Activated CD8-positive, alpha-beta T cell treated with anti-CD3 and anti-CD28 coated beads for 36 hours (primary cell): ENCODE results near the gene RPS6KC1. TPM values are rescaled to one million over a fixed set of nuclear protein-coding genes. Genes with fewer than 3 reads are reported as not detected.

Source experiments
- ATAC-seq: fragments of 200-7000 bp; cut with Tn5 transposase; one replicate; pipeline ENCODE4 v1.10.0; 2021; ENCODE audit warnings: mild to moderate bottlenecking, moderate library complexity
- CTCF ChIA-PET: fragments of 350-600 bp; sonication (Branson Sonifier 250); formaldehyde crosslinking; loops from one replicate; lab custom pipeline; 2021; ENCODE audit warnings: antibody characterized with exemption; lab: Charles Lee
- POLR2A ChIA-PET: fragments of 350-600 bp; sonication (Branson Sonifier 250); formaldehyde crosslinking; loops from one replicate; lab custom pipeline; 2021; ENCODE audit warnings: antibody characterized with exemption; lab: Charles Lee
- DNase-seq: peaks from one replicate; pipeline ENCODE4 v3.0.0-alpha.2; 2020
- H3K27ac Mint-ChIP-seq: one replicate; pipeline ENCODE4 v1.8.0; 2021; ENCODE audit warnings: mild to moderate bottlenecking, mixed read lengths
- H3K27me3 Mint-ChIP-seq: one replicate; pipeline ENCODE4 v1.8.0; 2021; ENCODE audit warnings: mixed read lengths
- H3K36me3 Mint-ChIP-seq: one replicate; pipeline ENCODE4 v1.8.0; 2021; ENCODE audit warnings: low read depth, mixed read lengths
- H3K4me1 Mint-ChIP-seq: one replicate; pipeline ENCODE4 v1.8.0; 2021; ENCODE audit warnings: low read depth, mixed read lengths
- H3K4me3 Mint-ChIP-seq: one replicate; pipeline ENCODE4 v1.8.0; 2021; ENCODE audit warnings: mild to moderate bottlenecking, moderate library complexity, mixed read lengths
- H3K9me3 Mint-ChIP-seq: one replicate; pipeline ENCODE4 v1.8.0; 2021; ENCODE audit warnings: mixed read lengths
- intact Hi-C: fragments of 100-400 bp; cut with micrococcal nuclease; formaldehyde crosslinking; loops from one replicate; pipeline ENCODE4 v1.10.0; 2022
- total RNA-seq, 2 experiments: library from RNA; stranded (reverse); gene quantifications; one replicate each; pipeline ENCODE4 v1.2.3, GENCODE V29; 2021
- TF ChIP-seq, protein P1 (sequence below): fragments of 200-600 bp; IDR thresholded peaks from one replicate; pipeline ENCODE4 v1.8.0; 2022; ENCODE audit warnings: antibody characterized with exemption, mild to moderate bottlenecking

The RPS6KC1 gene
- total RNA-seq, 2 experiments from 2014 or later = 5.3 TPM

DNA sequence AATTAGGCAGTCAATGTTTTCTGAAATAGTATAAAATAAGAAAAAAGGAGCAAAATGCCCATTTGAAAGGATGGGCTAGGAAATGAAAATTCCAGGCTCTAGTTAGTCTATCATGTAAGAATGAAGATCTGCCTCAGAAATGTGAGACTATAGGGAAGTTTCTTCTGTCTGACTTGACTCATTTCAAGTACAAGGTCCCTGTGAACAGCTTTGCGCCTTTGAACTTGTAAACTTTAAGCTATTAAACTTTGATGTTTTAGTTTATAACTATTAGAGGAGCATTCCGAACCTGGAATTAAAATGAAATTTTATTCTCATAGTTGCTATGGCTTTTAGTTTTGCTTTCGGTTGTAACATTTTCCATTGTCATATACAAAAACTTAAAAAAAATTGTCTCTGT, 199.4 kb downstream of the RPS6KC1 start:
- ATAC-seq = no peak
- TF ChIP-seq, protein P1, sequence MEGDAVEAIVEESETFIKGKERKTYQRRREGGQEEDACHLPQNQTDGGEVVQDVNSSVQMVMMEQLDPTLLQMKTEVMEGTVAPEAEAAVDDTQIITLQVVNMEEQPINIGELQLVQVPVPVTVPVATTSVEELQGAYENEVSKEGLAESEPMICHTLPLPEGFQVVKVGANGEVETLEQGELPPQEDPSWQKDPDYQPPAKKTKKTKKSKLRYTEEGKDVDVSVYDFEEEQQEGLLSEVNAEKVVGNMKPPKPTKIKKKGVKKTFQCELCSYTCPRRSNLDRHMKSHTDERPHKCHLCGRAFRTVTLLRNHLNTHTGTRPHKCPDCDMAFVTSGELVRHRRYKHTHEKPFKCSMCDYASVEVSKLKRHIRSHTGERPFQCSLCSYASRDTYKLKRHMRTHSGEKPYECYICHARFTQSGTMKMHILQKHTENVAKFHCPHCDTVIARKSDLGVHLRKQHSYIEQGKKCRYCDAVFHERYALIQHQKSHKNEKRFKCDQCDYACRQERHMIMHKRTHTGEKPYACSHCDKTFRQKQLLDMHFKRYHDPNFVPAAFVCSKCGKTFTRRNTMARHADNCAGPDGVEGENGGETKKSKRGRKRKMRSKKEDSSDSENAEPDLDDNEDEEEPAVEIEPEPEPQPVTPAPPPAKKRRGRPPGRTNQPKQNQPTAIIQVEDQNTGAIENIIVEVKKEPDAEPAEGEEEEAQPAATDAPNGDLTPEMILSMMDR = no peak
- Mint-ChIP-seq H3K36me3 (peaks cover 2% of the 10 kb centered on the region), H3K27ac (no peak overlapping the region), H3K4me1 (no peaks in the 10 kb centered on the region), H3K9me3 (no peaks in the 10 kb centered on the region), H3K4me3 (no peak overlapping the region), H3K27me3 (no peaks in the 10 kb centered on the region)
- POLR2A ChIA-PET = no interaction called here
- CTCF ChIA-PET = interaction anchor here (1.0 kb wide), 1 partner anchor 24 kb away, joined by 3 read pairs; no protein-coding TSS in a partner anchor
- DNase-seq = no peak
- intact Hi-C loops = no loop called here

DNA sequence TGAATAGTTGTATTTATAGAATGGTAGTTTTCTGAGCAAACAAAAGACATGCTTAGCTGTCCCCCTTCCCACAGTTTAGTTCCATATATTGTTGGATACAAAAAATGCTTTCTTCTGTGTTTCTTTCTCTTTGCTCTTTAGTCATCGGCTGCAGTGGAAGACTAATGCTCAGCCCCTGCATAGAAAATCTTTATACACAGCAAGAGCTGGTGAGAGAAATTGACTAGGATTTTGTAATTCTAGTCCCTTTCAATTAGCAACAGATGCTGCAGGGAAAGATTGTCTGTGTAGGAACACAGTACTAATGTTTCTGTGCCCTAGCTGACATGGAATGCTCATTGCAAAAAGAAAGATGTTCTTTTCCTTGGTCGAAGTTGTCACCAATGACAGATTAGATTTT, 200.9 kb downstream of the RPS6KC1 start:
- Mint-ChIP-seq H3K27me3 (no peaks in the 10 kb centered on the region), H3K36me3 (peaks cover 2% of the 10 kb centered on the region), H3K9me3 (no peaks in the 10 kb centered on the region), H3K4me3 (no peak overlapping the region), H3K4me1 (no peaks in the 10 kb centered on the region), H3K27ac (no peak overlapping the region)
- intact Hi-C loops = no loop called here
- TF ChIP-seq, protein P1 = no peak
- DNase-seq = no peak
- POLR2A ChIA-PET = no interaction called here
- no peak for ATAC-seq
- CTCF ChIA-PET = no interaction called here

DNA sequence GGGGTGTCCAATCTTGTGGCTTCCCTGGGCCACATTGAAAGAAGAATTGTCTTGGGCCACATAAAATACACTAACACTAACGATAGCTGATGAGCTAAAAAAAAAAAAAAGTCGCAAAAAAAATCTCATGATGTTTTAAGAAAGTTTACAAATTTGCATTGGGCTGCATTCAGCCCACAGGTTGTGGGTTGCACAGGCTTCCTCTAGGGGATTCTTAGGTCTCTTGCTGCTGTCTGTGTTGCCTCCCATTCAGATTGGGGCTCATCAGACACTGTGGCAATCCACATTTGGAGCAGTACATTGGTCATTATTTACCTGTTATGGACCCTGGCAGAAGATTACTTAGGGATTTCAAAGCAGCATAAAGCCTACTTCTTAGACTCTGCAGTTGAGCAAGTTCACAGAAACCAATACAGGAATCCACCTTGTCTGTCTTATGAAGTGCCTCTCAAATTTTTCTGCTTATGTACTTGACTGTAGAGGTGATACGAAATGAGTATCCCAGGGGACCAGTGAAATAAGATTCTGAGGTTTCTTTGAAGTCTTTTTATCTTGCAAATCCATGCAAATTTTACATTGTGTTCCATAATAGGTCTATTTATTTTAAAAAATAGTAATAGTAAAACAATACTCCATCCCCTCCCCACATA, 205.5 kb downstream of the RPS6KC1 start:
- Mint-ChIP-seq H3K36me3 (no peaks in the 10 kb centered on the region), H3K27me3 (no peaks in the 10 kb centered on the region), H3K27ac (no peak overlapping the region), H3K9me3 (no peaks in the 10 kb centered on the region), H3K4me3 (no peak overlapping the region), H3K4me1 (no peaks in the 10 kb centered on the region)
- intact Hi-C loops = no loop called here
- POLR2A ChIA-PET = no interaction called here
- ATAC-seq (no peak), DNase-seq (no peak)
- TF ChIP-seq, protein P1 = no peak
- CTCF ChIA-PET = no interaction called here

DNA sequence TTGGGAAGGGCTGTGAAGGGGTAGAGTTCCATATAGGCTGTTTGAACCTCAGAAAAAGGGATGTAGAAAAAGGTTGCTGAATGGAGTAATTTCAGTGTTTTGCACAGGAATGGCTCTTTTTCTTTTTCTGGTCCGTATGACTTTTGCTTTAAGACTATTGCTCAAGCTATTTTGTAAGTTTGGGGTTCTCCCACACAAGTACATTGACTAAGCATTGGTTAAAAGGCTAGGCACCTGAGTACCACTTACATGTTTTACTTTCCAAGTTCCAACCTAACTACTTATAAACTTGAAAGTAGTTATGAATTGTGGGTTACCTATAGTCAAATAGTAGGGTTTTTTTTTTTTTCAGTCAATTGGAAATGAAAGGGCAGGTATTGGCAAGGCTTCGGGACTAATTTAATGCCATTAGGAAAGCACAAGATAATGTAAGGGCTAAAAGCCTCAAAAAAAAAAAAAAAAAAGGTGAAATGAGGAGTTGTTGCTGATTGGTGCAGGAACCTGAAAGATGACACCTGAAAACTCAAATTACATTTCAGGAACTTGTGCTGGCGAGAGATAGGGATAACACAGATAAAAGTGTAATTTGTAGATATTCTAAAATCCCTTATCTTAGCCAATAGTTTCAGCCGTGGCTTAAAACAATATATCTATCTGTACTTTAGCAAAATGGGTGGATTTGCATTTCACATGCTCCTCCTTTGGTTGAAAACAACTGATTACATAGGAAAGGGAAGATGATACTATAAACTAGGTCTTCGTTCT, 209.5 kb downstream of the RPS6KC1 start:
- POLR2A ChIA-PET = no interaction called here
- no peak overlapping the region for H3K4me3 Mint-ChIP-seq
- DNase-seq = no peak
- ATAC-seq = no peak
- no peaks in the 10 kb centered on the region for H3K9me3 Mint-ChIP-seq
- no peak overlapping the region for H3K27ac Mint-ChIP-seq
- TF ChIP-seq, protein P1 = no peak
- H3K36me3 Mint-ChIP-seq = peaks cover 19% of the 10 kb centered on the region
- CTCF ChIA-PET = no interaction called here
- H3K27me3 Mint-ChIP-seq = no peaks in the 10 kb centered on the region
- intact Hi-C loops = no loop called here
- no peaks in the 10 kb centered on the region for H3K4me1 Mint-ChIP-seq

DNA sequence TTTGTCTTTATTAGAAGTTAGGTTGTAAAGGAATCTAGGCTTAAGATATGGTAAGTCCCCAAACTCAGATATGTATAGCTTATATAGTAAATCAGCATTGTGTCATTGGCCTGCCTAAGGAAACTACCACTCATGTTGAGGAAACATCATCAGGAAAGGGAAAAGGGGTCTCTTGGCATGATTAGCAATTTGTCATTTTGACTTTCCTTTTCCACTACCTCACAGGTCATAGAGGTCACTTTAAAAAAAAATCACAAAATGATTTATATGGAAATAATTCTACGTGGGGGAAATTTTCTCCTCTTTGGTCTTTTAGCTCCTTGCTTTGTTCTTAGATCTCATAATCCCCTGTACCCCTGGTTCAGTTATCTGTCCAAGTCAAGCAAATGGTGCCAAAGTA, 213.5 kb downstream of the RPS6KC1 start:
- ChIA-PET POLR2A (no interaction called here), CTCF (interaction anchor here (0.7 kb wide), 1 partner anchor 15 kb away, joined by 3 read pairs; no protein-coding TSS in a partner anchor)
- Mint-ChIP-seq H3K4me1 (no peaks in the 10 kb centered on the region), H3K27ac (no peak overlapping the region), H3K36me3 (peaks cover 35% of the 10 kb centered on the region), H3K9me3 (peaks cover 11% of the 10 kb centered on the region), H3K27me3 (no peaks in the 10 kb centered on the region), H3K4me3 (no peak overlapping the region)
- no peak for DNase-seq
- intact Hi-C loops = no loop called here
- ATAC-seq = no peak
- TF ChIP-seq, protein P1 = no peak
